NCI-H128 (cell line): ENCODE measurements around the gene ZNF189.

Source experiments
- DNase-seq: peaks from one replicate; lab custom pipeline; 2025; ENCODE audit not compliant: unreplicated experiment; lab: John Stamatoyannopoulos, UW

Gene ZNF189

DNA sequence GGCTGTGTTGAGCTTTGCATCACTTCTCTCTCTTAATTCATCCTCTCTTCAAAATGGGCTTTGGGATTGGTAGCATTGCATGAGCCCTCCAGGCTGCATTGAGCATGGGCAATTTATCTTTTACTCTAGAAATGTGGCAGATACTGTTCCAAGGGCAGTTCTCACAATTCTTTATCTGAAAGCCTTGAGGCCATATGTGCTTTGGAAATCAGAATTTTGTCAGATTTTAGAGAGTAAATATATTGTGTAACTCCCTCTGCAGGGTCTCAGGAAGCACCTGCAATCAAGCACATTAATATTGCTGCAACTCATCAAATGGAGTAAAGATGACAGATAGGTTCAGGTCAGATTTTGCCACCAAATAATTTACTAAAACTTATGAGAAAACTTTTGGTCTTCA lies 19.3 kb downstream of the ZNF189 start:
- no peak for DNase-seq

DNA sequence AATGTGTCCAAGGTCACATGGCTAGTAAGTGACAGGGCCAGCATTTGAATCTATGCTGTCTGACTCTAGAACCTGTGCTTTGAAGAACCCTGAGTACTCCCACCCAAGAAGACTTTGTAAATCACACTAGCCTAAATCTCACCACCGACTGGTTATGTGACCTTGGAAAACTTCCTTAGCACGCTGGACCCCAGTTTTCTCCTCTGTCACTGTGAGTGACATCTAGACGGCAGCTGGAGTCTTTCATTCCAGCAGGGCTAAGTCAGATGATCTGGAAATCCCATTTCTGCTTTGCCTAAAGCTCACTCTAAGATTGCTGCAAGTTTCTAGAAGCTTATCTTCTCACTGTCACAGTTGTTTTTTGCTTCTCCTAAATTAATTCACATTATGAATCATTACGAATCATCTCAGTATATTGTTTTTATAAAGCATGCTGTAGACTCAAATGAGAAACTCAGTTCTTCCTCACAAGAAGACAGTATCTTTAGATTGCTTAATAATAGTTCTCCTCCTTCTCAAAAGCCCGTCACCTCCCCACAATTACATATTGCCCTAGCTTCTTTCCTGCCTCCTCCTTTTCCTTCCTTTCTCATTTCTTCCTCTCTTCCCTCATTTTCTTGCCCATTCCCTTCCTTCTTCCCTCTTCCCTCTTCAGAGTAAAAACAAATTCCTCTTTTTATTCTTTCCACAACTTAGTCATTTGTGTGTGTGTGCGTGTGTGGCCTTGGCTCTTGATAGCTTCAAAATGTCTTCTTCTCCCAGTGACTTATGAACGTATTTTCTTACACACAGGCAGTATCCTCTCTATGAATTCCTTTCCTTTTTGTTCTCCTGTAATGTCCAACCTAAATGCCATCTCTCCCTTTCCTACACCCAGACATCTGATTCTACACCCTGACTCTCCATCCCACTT lies 20.1 kb downstream of the ZNF189 start:
- DNase-seq = no peak

GRCh38 chr9:101419863-101420262 lies 21.2 kb downstream of the ZNF189 start:
- no peak for DNase-seq

DNA sequence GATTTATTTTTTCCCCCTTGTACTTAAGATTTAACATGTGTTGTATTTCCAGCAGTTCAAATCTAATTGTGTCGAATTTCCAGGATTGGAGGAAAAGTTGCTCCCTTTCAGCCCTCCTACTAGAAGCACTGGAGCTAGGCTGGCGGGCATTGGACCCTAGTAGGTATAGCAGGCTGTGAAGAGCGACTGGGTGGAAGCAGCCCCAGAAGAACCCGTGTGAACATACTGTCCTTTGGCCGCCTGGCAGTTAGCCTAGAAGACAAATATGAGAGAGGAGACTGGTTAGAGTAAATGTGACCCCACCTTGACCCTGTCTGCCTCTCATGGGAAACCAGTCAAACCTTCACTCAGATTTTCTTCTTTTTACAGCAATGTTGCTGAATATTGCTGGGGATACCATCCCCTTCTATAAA lies 23.0 kb downstream of the ZNF189 start:
- DNase-seq = no peak

DNA sequence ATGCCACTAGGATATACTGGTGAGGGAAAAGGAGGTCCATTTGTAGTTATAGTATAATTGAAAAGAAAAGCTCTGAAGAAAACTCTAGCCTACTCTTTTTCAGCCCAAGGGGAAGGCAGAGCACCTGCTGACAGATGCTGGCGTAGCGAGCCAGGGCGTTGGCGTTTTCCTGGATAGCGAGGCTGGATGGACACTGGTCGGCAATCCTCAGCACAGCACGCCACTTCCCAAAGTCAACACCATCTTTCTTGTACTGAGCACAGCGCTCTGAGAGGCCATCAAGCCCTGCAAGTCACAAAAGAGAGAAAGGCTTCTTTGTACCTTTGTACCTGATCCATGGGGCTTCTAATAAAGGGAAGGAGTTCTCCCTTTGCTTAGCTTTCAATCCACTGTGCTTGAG lies 28.7 kb downstream of the ZNF189 start:
- no peak for DNase-seq

- no peak for DNase-seq
Observed at GRCh38 chr9:101427957-101428655, 29.5 kb downstream of the ZNF189 start.

DNA sequence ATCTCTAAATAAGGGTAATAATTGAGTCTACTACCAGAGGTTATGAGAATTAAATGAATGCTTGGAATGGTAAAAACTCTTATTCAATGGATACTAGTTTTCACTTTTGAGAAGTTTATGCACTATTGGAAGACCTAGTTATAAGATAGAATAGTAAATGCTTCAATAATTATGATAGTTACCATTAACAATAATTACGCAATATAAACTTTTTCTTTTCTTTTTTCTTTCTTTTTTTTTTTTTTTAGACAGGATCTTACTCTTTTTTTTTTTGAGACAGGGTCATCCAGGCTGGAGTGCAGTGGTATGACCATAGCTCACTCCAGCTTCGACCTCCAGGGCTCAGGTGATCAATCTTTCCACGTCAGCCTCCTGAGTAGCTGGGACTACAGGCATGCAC lies 30.3 kb downstream of the ZNF189 start:
- DNase-seq = no peak

GRCh38 chr9:101429736-101430135 lies 31.1 kb downstream of the ZNF189 start:
- no peak for DNase-seq

DNA sequence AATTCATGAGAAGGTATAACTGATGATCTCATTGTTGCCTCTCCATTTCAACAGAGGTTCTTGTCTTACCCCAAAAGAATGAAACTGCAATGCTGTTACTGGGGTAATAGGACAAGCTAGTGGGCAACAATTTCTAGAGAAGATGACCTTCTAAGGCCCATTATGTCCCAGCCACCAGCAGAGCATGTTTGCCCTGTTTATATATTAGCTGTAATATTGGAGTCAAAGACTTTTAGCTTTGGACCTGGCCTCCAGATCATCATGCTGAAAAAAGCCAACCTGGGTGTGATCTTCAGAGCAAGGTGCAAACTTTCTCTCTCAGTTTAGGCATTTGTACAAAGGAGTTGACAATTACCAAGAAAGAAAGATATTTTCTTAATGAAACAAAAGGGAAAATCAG lies 33.5 kb downstream of the ZNF189 start:
- no peak for DNase-seq

DNA sequence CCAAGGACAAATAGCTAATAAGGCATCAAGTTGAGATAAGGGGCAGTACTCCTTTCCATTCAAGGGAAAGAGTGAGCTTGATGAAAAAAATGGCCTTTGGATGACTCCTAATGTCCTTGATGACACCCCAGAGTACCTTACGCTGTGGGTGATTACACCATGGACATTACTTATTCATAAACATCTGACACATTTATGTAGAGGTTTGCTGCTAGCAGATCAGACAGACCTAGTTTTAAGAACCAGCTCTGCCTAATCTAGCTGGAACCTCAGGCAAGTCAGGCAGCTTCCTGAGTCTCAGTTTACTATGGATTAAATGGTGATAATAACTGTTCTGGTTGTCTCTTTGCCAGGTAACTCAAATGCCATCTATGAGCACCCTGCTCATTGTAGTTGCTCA lies 34.1 kb downstream of the ZNF189 start:
- DNase-seq = no peak

GRCh38 chr9:101433229-101433628 lies 34.6 kb downstream of the ZNF189 start:
- DNase-seq = no peak

DNA sequence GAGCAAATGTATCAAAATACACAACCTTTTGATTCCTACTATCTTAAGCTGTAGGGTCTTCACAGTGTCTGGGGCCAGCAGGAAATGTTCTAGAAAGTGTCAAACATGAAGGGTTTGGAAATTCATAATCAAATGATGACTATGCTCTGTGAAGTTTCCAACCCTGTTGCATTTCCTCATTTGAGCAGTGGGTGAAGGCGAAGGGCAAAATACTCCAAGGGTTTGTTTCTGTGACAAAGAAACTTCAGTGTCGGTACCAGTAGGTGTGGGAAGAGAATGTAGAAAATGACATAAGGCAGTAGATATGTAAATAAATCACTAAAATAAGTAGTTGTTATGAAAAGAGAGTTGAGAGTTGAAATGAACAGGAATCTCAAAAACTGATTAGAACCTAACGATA lies 36.3 kb downstream of the ZNF189 start:
- DNase-seq = no peak

DNA sequence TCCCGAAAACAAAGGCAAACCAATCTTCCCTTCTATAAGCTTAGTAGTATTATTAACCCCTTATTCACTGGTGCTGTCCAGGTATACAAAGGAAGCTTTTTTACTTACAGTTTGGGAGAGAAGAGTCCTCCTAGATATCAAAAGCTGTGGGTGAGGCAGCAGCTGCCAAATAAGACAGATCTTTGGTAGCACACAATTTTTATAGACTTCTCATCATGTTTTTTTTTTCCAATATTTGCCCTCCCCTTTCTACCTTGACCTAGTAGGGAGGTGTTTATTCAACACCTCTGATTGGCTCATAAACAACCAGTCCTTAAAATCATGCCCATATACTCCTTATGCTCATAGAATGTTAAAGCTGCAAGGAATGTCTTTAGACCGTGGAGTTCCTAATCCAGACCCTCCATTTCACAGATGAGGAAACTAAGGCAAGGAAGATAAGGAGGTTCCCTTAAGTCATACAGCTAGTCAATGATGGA lies 37.0 kb downstream of the ZNF189 start, which contains the start of gene ALDOB:
Gene ALDOB (minus strand): TSS at position 174 of the 479 bp plus-strand sequence. CDS start 4,887 bp downstream, outside the sequence.
- no peak for DNase-seq

DNA sequence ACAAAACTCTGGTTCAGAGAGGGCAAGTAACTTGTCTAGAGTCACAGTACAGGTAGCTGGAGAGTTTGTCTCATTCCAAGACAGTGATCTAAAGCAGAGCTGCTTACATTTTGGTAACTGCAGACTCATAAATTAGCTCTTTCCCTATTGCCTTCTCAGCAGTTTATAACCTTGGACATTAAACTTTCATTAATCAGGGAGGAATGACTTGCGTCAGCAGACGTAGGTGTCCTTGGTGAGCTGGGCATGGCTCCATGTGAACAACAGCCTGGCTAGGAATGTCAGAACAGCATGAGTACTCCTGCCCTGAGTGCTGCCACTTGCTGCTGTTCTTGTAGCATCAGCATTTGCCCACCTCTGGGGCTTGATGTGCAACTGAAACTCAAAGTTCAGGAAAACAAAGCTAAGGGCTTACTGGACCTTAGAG lies 39.2 kb downstream of the ZNF189 start:
- DNase-seq = no peak

- no peak for DNase-seq
Observed at GRCh38 chr9:101438523-101438922, 39.9 kb downstream of the ZNF189 start.

GRCh38 chr9:101440714-101441230 lies 42.1 kb downstream of the ZNF189 start:
- DNase-seq = no peak

- no peak for DNase-seq
Observed at GRCh38 chr9:101442318-101442717, 43.7 kb downstream of the ZNF189 start.

- no peak for DNase-seq
Observed at GRCh38 chr9:101442736-101443135, 44.1 kb downstream of the ZNF189 start.

GRCh38 chr9:101443364-101443771 lies 44.7 kb downstream of the ZNF189 start:
- DNase-seq = peak; percentile 34

DNA sequence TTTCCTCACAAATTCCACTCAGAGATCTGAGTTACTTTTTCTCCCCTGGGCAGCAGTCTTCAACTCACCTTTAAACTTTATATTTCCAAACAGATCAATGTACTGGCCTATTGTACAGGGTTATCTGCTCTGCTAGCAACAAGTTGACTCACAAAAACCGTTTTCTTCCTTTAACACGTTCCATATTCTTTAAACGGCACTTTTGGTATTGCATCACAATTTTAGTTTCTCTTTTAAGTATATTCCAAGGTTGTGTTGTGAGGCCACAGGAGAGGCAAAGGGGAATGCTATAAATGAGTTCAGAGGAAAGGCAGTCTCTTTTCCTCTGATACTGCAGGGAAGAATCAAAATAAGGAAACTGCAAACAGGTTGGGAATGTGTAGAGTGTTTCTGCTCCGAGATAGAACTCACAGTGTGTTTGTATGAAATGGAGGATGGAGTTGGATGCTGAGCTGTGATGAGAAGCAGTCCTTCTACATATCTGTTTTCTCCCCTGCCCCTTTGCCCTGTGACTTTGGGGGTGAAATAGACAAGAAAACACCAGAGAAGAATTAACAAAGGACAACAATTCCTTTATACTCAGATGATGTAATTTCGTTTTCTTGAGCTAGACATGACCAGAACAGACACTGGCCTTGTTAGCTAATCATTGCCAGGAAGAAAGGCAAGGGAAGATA lies 46.8 kb downstream of the ZNF189 start:
- no peak for DNase-seq

- no peak for DNase-seq
Observed at GRCh38 chr9:101446732-101447131, 48.1 kb downstream of the ZNF189 start.
